Fibroblast of villous mesenchyme (primary cell): Measurements from ENCODE around the gene OR2K2. TPM values are rescaled to one million over a fixed set of nuclear protein-coding genes. Genes with fewer than 3 reads are reported as not detected.
"Not testable (repeated sequence)": the region's sequence is repeated elsewhere in the genome, so short reads cannot be mapped to it uniquely, and the experiment has no call there.

Source experiments
- DNase-seq: peaks from one replicate; pipeline ENCODE4 v3.0.0-alpha.2; 2010; ENCODE audit warnings: low read depth
- H3K4me3 ChIP-seq: 2 replicates; pipeline ENCODE4 v1.5.1; 2011; ENCODE audit warnings: low read depth, mild to moderate bottlenecking, low read length
- CTCF ChIP-seq: IDR thresholded peaks from 2 replicates; pipeline ENCODE4 v1.5.1; 2012; ENCODE audit warnings: low read depth, mild to moderate bottlenecking, low read length; ENCODE audit not compliant: insufficient read depth
- total RNA-seq: library from RNA; depleted of rRNA; stranded (reverse); fragments of >200 nt; gene quantifications from 2 replicates; pipeline ENCODE4 v1.2.3, GENCODE V29; 2012

OR2K2 gene
- total RNA-seq, 1 donor: not detected

GRCh38 chr9:111320631-111321030 lies 9.4 kb downstream of the OR2K2 start:
- no peak for TF ChIP-seq CTCF
- no peak overlapping the region for H3K4me3 ChIP-seq
- no peak for DNase-seq

- TF ChIP-seq CTCF: no peak
- DNase-seq: peak; percentile 81
- H3K4me3 ChIP-seq: no peak overlapping the region
These were observed 13.2 kb downstream of the OR2K2 start for GRCh38 chr9:111316796-111317195.

- no peak overlapping the region for H3K4me3 ChIP-seq
- DNase-seq: no peak
- TF ChIP-seq CTCF: no peak
These were observed 24.1 kb downstream of the OR2K2 start for GRCh38 chr9:111305914-111306313.

GRCh38 chr9:111304000-111304399 lies 26.0 kb downstream of the OR2K2 start:
- H3K4me3 ChIP-seq, DNase-seq: not testable (repeated sequence)

- H3K4me3 ChIP-seq: no peak overlapping the region
- TF ChIP-seq CTCF: no peak
- DNase-seq: peak; percentile 84
These were observed 28.8 kb downstream of the OR2K2 start for GRCh38 chr9:111301195-111301594.

- no peak overlapping the region for H3K4me3 ChIP-seq
- TF ChIP-seq CTCF: no peak
- DNase-seq: no peak
These were observed 29.8 kb downstream of the OR2K2 start for GRCh38 chr9:111300140-111300735.

GRCh38 chr9:111299599-111299966 lies 30.4 kb downstream of the OR2K2 start:
- not testable (repeated sequence) for H3K4me3 ChIP-seq, DNase-seq

- TF ChIP-seq CTCF: peak; percentile 74
- DNase-seq: peak; percentile 77
- H3K4me3 ChIP-seq: no peak overlapping the region
These were observed 31.1 kb downstream of the OR2K2 start for GRCh38 chr9:111298731-111299598.
